HG03354 (cell line): ENCODE measurements around the gene IARS2.
A peak's percentile ranks its signal among the peaks of the same experiment; 100 is the strongest.
"Not testable (repeated sequence)": the region's sequence is repeated elsewhere in the genome, so short reads cannot be mapped to it uniquely, and the experiment has no call there.

ENCODE experiments used
- ATAC-seq: cut with Tn5 transposase; IDR thresholded peaks from one replicate; pipeline ENCODE4 v1.9.1; 2021; ENCODE audit warnings: mild to moderate bottlenecking; ENCODE audit not compliant: unreplicated experiment, poor library complexity, severe bottlenecking

The IARS2 gene

GRCh38 chr1:220159041-220159440, 65.1 kb downstream of the IARS2 start:
- no peak for ATAC-seq

GRCh38 chr1:220160027-220160426, 66.1 kb downstream of the IARS2 start:
- ATAC-seq, result no peak

- ATAC-seq, result no peak
Observed at GRCh38 chr1:220164116-220164515, 70.2 kb downstream of the IARS2 start.

- no peak for ATAC-seq
Observed at GRCh38 chr1:220164517-220164916, 70.6 kb downstream of the IARS2 start.

GRCh38 chr1:220166853-220167252, 72.9 kb downstream of the IARS2 start:
- no peak for ATAC-seq

GRCh38 chr1:220169887-220170286, 76.0 kb downstream of the IARS2 start:
- not testable (repeated sequence) for ATAC-seq

GRCh38 chr1:220170836-220171526, 77.0 kb downstream of the IARS2 start:
- no peak for ATAC-seq

GRCh38 chr1:220176540-220176939, 82.6 kb downstream of the IARS2 start:
- no peak for ATAC-seq

- ATAC-seq, result no peak
Observed at GRCh38 chr1:220182111-220182510, 88.2 kb downstream of the IARS2 start.

- no peak for ATAC-seq
Observed at GRCh38 chr1:220182656-220183055, 88.7 kb downstream of the IARS2 start.

- ATAC-seq, result no peak
Observed at GRCh38 chr1:220184506-220184905, 90.6 kb downstream of the IARS2 start.

GRCh38 chr1:220186752-220187151, 92.8 kb downstream of the IARS2 start:
- no peak for ATAC-seq

- no peak for ATAC-seq
Observed at GRCh38 chr1:220188538-220188937, 94.6 kb downstream of the IARS2 start.

GRCh38 chr1:220189750-220190347, 95.9 kb downstream of the IARS2 start:
- ATAC-seq, result peak; percentile 68

- ATAC-seq, result no peak
Observed at GRCh38 chr1:220195701-220196100, 101.8 kb downstream of the IARS2 start.
